T follicular helper cell (primary cell): ENCODE measurements around the gene GRAMD1C.
"Not testable (repeated sequence)": the region's sequence is repeated elsewhere in the genome, so short reads cannot be mapped to it uniquely, and the experiment has no call there.

ENCODE experiments used
- DNase-seq: peaks from one replicate; pipeline ENCODE4 v3.0.0-alpha.2; 2020; ENCODE audit warnings: low read depth
- total RNA-seq, 2 experiments: gene quantifications; one replicate each; lab custom pipeline; 2026; lab: John Stamatoyannopoulos, UW

The GRAMD1C gene
- 0.61 to 4.0 reads per million in 2 experiments for total RNA-seq

- DNase-seq, result peak; percentile 76
Measured at GRCh38 chr3:113838631-113839209, at the start of gene GRAMD1C. Gene GRAMD1C, plus strand, starts transcription at chr3:113838788. Its CDS starts 122 bp downstream, at chr3:113838910.

DNA sequence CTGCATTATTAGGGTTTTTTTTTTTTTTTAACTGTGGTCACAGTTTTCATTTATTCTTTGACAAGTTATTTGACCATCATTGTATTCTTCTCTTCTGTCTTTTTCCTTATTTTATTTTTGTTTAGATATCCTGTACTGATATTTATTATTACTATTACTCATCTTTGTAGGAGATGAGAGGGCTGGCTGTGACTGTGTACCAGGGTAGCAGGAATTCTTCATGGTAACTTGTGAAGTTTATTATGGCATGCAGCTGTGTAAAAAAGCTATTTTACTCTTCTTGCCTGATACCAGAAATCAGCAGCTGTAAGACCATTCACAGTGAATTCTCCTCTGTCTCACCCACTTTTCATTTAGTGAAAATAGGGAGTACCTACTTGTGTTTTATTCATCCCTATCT is 47.2 kb upstream of the GRAMD1C start:
- DNase-seq, result no peak

GRCh38 chr3:113794526-113794925 is 44.1 kb upstream of the GRAMD1C start:
- no peak for DNase-seq

DNA sequence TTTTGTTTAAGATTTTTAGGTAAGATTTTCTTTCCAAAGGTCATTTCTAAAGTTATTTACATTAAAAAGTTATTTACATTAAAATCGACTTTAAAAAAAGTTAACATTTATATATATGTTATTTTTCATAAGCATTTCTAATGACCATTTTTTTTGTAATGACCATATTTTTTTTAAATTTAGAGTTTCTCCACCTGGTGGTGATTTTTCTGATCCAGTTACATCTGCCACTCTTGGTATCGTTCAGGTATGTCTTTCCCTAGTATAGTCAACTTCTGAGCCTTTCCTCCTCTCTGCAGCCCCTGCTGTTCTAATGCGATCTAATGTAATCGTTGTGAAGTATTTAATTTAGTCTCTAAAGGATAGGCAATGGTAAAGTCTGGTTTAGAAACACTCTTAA is 42.9 kb upstream of the GRAMD1C start:
- no peak for DNase-seq

DNA sequence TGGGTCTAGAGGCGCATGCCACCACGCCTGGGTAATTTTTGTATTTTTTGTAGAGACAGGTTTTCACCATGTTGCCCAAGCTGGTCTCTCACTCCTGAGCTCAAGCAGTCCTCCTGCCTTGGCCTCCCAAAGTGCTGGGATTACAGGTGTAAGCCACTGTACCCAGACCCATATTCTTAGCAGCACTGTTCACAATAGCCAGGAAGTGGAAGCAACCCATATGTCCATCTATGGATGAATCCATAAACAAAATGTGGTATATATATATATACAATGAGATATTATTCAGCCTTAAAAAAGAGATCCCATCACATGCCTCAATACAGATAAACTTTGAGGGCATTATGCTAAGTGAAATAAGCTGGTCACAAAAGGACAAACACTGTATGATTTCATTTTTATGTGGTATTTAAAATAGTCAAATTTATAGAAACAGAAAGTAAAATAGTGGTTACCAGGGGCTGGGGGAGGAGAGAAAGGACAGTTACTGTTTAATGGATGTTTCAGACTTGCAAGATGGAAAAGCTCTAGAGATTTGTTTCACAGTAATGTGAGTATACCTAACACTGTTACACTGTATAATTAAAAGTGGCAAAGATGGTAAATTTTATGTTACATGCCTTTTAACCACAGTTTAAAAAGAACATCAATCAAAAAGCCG is 35.7 kb upstream of the GRAMD1C start:
- DNase-seq, result no peak

GRCh38 chr3:113804661-113805060 is 33.9 kb upstream of the GRAMD1C start:
- no peak for DNase-seq

GRCh38 chr3:113805249-113805648 is 33.3 kb upstream of the GRAMD1C start:
- no peak for DNase-seq

- DNase-seq, result no peak
Measured at GRCh38 chr3:113812854-113813253, 25.7 kb upstream of the GRAMD1C start.

- DNase-seq, result no peak
Measured at GRCh38 chr3:113819866-113820265, 18.7 kb upstream of the GRAMD1C start.

DNA sequence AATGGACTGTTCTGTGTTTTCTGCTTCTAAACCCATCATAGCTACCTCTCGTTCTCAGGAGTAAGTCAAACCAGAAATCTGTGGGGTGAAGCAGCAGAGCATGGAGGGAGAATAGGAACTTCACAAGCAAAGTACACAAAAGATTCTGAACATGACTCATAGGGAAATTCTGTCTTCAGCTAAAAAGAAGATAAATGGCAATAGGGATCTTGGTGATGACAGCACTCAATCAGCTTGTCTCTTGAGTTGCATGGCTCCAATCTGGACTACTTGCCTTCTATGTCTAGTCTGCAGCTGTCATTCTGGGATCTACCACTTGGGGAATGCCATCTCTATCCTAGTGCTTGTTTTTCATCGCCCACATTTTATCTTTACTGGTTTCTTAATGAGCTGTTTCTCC is 13.5 kb upstream of the GRAMD1C start:
- DNase-seq, result no peak

- no peak for DNase-seq
Measured at GRCh38 chr3:113828600-113828999, 10.0 kb upstream of the GRAMD1C start.

DNA sequence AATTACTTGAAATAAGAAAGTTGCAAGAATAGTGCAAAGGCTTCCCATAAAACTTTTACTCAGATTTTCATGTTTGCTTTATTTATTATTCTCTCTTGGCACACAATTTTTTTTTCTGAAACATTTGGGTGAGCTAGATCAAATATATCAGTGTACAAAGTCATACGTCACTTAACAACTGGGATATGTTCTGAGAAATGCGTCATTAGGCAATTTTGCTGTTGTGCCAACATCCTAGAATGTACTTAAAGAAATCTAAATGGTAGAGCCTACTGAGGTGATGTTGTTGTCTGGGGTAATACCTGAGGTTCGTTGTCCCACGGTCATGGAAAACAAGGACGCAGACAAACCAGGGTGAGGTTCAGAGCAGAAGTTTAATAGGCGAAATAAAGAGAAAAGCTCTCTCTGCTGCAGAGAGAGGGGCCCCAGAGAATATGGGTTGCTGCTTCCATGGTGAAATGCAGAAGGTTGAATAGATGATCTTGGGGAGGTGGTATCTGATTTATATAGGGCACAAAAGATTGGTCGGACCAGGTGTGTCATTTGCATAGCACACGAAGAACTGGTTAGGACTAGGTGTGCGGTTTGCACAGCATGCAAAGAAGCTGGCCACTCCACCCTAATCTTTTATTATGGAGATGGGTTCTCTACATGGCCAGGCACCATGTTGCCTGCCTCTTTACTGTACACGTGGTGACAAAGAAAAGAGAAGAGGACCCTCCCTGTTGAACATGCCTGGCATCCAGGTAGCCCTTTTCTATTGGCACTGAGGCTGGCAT is 8.8 kb upstream of the GRAMD1C start:
- no peak for DNase-seq

DNA sequence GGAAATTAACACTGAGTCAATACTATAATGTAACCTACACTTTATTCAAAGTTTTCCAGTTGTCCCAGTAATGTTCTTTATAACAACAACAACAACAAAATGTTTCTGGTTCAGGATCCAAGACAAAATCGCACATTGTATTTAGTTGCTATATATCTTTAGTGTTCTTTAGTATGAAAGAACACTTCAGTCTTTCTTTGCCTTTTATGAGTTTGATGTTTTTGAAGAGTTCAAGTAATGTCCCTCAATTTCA is 7.6 kb upstream of the GRAMD1C start:
- no peak for DNase-seq

GRCh38 chr3:113832477-113833164 is 6.0 kb upstream of the GRAMD1C start:
- no peak for DNase-seq

- DNase-seq, result no peak
Measured at GRCh38 chr3:113834983-113835382, 3.6 kb upstream of the GRAMD1C start.

DNA sequence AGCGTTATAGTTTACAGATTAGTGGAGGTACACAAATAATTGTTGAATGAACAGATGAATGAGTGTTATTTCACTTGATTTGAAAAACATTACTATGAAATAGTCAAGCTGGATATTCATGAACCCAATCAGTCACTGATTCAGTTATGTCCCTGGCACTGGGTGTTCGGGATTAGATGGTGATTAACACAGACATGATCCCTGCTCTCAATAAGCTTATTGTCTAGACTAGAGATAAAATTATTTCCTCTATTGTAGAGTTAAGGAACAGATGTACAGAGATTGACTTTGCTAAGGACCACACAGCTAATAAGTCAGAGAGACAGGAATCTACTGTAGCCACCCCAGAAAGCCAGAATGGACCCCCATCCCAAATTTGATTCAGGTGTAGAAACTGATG is 963 bp downstream of the GRAMD1C start:
- no peak for DNase-seq

DNA sequence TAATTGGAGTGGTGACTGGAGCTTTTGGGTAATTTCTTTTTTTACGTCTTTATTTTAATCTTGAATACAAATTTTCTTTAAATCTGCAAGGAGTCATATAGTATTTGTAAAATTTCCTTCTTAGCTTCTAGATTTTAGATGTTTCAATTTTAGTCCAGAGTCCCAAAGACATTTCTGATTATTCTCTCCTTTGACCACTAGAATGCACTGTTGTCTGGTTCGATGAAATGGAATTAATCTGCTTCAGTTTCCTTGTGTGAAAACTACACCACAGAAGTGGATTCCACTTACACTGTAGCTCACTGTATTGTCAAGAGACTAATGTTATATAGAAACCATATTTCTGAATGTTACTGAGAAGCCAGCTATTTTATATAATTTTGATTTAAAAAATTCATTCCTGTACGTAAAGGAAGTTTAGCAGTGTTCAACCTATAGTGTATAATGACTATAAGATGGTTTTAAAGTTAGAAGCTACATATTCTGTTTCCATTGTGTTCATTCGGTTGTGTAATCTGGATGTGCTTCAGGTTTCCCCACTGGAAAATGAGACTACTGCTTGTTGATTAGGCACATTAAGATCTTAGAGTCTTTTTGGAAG is 6.1 kb downstream of the GRAMD1C start:
- no peak for DNase-seq

DNA sequence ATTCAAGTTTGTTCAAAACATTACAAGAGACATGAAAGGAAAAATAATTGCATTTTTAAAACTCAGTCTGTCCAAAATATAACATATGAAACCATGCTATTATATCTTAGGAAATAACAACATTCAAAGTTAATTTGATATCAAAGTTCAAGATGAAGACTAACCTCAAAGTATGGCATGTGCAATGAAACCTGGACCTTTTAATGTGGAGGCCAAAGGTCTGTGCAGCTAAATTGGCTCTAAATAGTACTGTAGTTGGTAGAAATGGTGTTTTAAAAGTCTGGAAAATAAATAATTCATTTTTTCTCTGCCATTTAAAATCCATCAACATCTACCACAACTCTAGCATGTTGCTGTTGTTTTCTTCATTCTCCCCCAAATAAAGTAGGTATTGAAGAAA is 8.7 kb downstream of the GRAMD1C start:
- no peak for DNase-seq

- no peak for DNase-seq
Measured at GRCh38 chr3:113847664-113848461, 9.3 kb downstream of the GRAMD1C start.

DNA sequence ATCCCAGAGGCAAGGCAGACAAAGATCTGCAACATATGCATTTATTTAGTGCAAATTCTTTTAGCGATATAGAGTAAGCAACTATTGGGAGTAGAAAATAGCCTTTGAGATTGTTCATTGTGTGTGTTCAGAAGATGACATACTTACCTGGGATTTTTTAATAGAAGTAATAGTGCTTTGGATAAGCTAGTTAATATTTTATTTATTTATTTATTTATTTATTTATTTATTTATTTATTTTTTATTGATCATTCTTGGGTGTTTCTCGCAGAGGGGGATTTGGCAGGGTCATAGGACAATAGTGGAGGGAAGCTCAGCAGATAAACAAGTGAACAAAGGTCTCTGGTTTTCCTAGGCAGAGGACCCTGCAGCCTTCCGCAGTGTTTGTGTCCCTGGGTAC is 10.5 kb downstream of the GRAMD1C start:
- DNase-seq, result not testable (repeated sequence)

- not testable (repeated sequence) for DNase-seq
Measured at GRCh38 chr3:113849841-113850240, 11.3 kb downstream of the GRAMD1C start.

DNA sequence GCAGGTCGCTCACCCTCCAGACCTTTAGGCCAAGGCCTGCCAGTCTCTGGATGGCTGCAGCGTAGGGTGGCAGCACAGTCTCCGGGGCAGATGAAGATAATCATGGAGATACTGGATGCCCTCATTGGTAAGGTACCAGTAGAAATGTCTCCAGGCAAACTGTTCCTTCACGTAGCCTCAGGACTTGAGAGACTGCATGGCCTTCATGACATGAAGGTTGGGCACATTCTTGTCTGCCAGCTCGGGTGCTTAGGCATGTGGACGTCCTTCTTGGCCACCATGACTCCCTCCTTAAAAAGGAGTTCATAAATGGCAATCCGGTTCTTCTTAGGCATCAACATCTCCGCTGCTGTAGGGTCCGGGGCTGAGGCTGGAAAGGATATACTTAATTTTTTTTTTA is 11.8 kb downstream of the GRAMD1C start:
- DNase-seq, result not testable (repeated sequence)
